ENCODE measurements around the gene ZBED6.

Gene ZBED6

GRCh38 chr1:203799157-203799556 lies 3.7 kb downstream of the ZBED6 start:
- H3K27me3 ChIP-seq (ENCODE audit: control insufficient read depth, low read length): no peaks in the 10 kb centered on the region
- H3K4me1 ChIP-seq (ENCODE audit: control insufficient read depth, low read length): peaks cover 41% of the 10 kb centered on the region
- TF ChIP-seq CTCF (IDR thresholded peaks at IDR 0.05; ENCODE audit: low read depth, low read length, poor library complexity, severe bottlenecking) (no peak), EZH2phosphoT487 (IDR thresholded peaks at IDR 0.05; ENCODE audit: borderline replicate concordance, low read length) (no peak)
- no peak overlapping the region for H3K4me2 ChIP-seq (ENCODE audit: low read length)
- H3K27ac ChIP-seq (ENCODE audit: low read depth, low read length): no peak overlapping the region
- no peaks in the 10 kb centered on the region for H3F3A ChIP-seq (ENCODE audit: control insufficient read depth, insufficient read depth)
- H3K36me3 ChIP-seq (ENCODE audit: control insufficient read depth, low read length): peaks cover 74% of the 10 kb centered on the region
- H3K79me2 ChIP-seq (ENCODE audit: control insufficient read depth, low read length): peaks cover 85% of the 10 kb centered on the region
- H3K4me3 ChIP-seq (ENCODE audit: low read length): no peak overlapping the region
- no peaks in the 10 kb centered on the region for H3K9me2 ChIP-seq (replicated peaks; ENCODE audit: control insufficient read depth, low read length)
- peaks cover 28% of the 10 kb centered on the region for H4K20me1 ChIP-seq (ENCODE audit: control insufficient read depth, insufficient read depth, low read depth, low read length)
- no peaks in the 10 kb centered on the region for H3K9me3 ChIP-seq (ENCODE audit: control insufficient read depth, insufficient read depth, low read length)

- Histone ChIP-seq H3K27me3 (ENCODE audit: control insufficient read depth, low read length) (no peaks in the 10 kb centered on the region), H3K4me3 (ENCODE audit: low read length) (no peak overlapping the region), H3K79me2 (ENCODE audit: control insufficient read depth, low read length) (peaks cover 93% of the 10 kb centered on the region), H4K20me1 (ENCODE audit: control insufficient read depth, insufficient read depth, low read depth, low read length) (peaks cover 28% of the 10 kb centered on the region), H3F3A (ENCODE audit: control insufficient read depth, insufficient read depth) (no peaks in the 10 kb centered on the region), H3K9me2 (replicated peaks; ENCODE audit: control insufficient read depth, low read length) (no peaks in the 10 kb centered on the region), H3K27ac (ENCODE audit: low read depth, low read length) (no peak overlapping the region), H3K36me3 (ENCODE audit: control insufficient read depth, low read length) (peaks cover 81% of the 10 kb centered on the region), H3K4me1 (ENCODE audit: control insufficient read depth, low read length) (peaks cover 38% of the 10 kb centered on the region), H3K9me3 (ENCODE audit: control insufficient read depth, insufficient read depth, low read length) (no peaks in the 10 kb centered on the region), H3K4me2 (ENCODE audit: low read length) (0 out of 2 replicates have a peak overlapping the region, but pooled peaks have one; percentile 0)
- no peak for TF ChIP-seq EZH2phosphoT487 (IDR thresholded peaks at IDR 0.05; ENCODE audit: borderline replicate concordance, low read length)
- TF ChIP-seq CTCF (IDR thresholded peaks at IDR 0.05; ENCODE audit: low read depth, low read length, poor library complexity, severe bottlenecking): no peak
These were observed 4.5 kb downstream of the ZBED6 start for GRCh38 chr1:203799971-203800370.

- no peaks in the 10 kb centered on the region for H3K9me2 ChIP-seq (replicated peaks; ENCODE audit: control insufficient read depth, low read length)
- no peak for TF ChIP-seq EZH2phosphoT487 (IDR thresholded peaks at IDR 0.05; ENCODE audit: borderline replicate concordance, low read length)
- TF ChIP-seq CTCF (IDR thresholded peaks at IDR 0.05; ENCODE audit: low read depth, low read length, poor library complexity, severe bottlenecking): no peak
- no peak overlapping the region for H3K4me3 ChIP-seq (ENCODE audit: low read length)
- peaks cover 89% of the 10 kb centered on the region for H3K79me2 ChIP-seq (ENCODE audit: control insufficient read depth, low read length)
- no peaks in the 10 kb centered on the region for H3F3A ChIP-seq (ENCODE audit: control insufficient read depth, insufficient read depth)
- no peak overlapping the region for H3K4me2 ChIP-seq (ENCODE audit: low read length)
- no peaks in the 10 kb centered on the region for H3K27me3 ChIP-seq (ENCODE audit: control insufficient read depth, low read length)
- no peaks in the 10 kb centered on the region for H3K4me1 ChIP-seq (ENCODE audit: control insufficient read depth, low read length)
- H4K20me1 ChIP-seq (ENCODE audit: control insufficient read depth, insufficient read depth, low read depth, low read length): no peaks in the 10 kb centered on the region
- no peaks in the 10 kb centered on the region for H3K9me3 ChIP-seq (ENCODE audit: control insufficient read depth, insufficient read depth, low read length)
- H3K36me3 ChIP-seq (ENCODE audit: control insufficient read depth, low read length): peaks cover 78% of the 10 kb centered on the region
- no peak overlapping the region for H3K27ac ChIP-seq (ENCODE audit: low read depth, low read length)
These were observed 10.3 kb downstream of the ZBED6 start for GRCh38 chr1:203805689-203806088.
